HG02840 (cell line): ENCODE results near the gene TSC22D1.

Experiments used
- ATAC-seq: cut with Tn5 transposase; IDR thresholded peaks from one replicate; pipeline ENCODE4 v1.9.1; 2021; ENCODE audit warnings: mild to moderate bottlenecking, moderate library complexity, moderate number of reproducible peaks; ENCODE audit not compliant: unreplicated experiment, low FRiP score

The TSC22D1 gene

DNA sequence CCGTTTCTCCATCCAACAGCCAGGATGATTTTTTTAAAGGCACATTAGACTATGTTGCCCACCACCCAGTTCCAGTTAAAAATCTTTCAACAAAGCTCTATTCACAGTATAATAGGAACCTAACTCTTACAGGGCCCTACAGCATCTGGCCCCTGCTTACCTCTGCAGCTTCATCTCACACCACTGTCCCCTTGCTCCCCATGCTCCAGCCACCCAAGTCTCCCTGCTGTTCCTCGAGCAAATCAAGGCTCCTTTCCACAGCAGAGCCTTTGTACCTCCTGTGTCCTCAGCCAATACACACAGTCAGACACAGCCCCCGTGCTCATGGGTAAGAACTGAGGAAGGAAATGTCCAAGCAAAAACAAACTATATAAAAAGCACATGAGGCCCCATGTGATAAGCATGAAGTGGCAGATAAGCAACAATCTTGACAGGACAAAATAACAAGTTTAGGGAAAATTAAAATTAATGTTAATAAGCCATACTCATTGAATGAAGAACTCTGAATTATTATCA is 67.5 kb downstream of the TSC22D1 start:
- ATAC-seq: no peak

DNA sequence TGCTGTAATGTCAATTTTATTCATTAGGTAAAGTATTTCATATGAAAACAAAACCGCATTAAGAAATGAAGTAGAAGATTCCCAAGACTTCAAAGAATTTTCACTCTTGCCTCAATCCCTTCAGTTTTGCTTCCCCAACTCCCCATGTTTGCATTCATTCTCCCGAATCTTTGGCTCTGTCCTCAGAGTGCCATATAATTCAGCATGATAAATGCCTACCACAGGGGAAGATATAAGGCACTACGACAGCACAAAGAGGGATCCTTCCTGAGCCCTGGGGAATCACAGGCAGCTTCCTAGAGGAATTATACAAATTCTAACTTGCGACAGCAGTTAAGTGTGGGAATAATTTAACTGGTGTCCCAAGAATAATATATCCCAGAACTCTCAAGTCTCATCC is 68.5 kb downstream of the TSC22D1 start:
- no peak for ATAC-seq

DNA sequence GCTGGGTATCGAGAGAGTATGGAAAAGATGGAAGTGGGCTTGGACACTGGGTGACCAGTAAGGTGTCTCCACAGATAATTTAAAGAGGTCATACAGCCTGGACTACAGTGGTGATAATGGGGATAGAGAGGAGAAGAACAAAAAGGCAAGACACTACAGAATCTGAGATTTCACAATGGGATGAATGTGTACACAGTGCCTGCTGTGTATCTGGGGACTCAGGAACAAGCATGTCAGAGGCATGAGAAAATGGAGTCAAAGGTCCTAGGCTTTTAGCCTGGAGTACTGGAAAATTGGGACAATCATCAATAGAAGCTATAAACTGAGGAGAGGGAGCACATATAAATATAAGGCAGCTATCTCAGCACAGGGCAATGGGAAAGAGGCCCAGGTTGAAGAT is 69.4 kb downstream of the TSC22D1 start:
- ATAC-seq: no peak

DNA sequence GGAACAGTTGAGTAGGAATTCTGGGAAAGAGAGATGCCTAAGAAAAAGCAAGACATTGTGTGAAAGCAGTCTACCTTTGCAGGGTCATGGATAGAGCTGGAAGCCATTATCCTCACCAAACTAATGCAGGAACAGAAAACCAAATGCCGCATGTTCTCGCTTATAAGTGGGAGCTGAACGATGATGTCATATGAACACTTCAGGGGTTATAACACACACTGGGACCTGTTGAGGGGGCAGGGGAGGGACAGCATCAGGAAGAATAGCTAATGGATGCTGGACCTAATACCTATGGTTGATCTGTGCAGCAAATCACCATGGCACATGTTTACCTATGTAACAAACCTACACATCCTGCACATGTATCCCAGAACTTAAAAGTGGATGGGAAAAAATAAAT is 69.9 kb downstream of the TSC22D1 start:
- ATAC-seq: no peak

DNA sequence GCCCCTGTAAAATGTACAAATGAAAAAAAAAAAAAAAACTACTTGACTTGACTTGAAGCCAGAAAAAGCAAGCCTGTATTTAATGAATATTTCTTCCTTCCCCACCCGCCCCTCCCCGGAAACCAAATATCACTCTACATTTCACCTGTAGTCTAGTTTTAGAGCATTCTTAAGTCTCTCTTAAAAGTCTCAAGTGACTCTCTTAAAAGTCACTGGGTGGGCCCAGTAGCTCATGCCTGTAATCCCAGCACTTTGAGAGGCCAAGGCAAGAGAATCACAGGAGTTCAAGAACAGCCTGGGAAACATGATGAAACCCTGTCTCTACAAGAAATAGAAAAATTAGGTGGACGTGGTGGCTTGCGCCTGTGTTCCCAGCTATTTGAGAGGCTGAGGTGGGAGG is 72.0 kb downstream of the TSC22D1 start:
- no peak for ATAC-seq

DNA sequence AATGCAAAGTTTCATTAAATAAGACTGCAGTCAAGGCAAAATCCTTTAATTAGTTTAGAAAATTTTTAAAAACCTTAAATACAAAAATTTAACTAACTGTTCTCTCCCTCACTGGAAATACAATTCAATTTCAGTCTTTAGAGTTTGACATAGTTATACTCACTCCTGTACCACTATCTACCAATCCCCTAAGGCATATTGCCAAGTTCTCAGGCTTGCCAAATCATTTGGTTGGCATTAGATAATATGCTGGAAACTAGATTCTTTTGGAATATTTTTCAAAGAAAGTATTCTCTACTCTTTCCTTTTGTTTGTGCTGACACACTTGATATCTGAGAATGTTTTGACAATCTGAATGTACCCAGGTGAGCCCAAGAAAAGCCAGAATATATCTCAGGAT is 77.2 kb downstream of the TSC22D1 start:
- no peak for ATAC-seq

DNA sequence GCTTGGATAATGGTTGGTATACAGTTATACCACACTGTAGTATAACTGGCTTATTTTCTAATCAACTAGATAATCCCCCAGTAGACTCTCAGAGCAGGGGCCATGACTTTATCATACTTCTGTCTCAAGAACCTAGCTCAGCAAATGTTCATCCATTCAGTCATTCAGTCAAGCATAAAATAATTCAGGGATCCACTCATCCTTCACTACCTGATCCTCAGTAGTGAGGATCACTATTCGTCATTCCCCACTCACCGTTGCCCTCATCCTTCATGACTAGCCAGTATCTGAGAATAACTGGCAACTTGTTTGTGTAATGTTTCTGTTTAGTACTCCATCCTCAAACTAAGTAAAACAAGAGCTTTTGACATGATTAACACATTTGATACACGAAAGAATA is 77.6 kb downstream of the TSC22D1 start:
- no peak for ATAC-seq

DNA sequence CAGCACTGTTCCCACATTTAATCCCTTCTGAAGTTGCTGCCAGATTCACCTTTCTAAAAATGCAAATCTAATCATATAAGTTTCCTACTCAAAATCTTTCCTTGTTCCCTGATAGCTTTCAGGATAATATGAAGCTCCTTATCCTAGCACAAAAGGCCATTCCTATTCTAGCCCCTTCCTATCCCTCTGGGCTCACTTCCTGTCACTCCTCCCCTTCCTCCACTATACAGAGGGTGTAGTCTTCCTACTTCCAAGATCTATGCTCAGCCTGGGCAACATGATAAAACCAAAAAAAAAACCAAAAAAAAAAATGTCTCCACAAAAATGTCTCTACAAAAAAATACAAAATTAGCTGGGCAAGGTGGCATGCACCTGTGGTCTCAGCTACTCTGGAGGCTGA is 78.3 kb downstream of the TSC22D1 start:
- ATAC-seq: no peak

DNA sequence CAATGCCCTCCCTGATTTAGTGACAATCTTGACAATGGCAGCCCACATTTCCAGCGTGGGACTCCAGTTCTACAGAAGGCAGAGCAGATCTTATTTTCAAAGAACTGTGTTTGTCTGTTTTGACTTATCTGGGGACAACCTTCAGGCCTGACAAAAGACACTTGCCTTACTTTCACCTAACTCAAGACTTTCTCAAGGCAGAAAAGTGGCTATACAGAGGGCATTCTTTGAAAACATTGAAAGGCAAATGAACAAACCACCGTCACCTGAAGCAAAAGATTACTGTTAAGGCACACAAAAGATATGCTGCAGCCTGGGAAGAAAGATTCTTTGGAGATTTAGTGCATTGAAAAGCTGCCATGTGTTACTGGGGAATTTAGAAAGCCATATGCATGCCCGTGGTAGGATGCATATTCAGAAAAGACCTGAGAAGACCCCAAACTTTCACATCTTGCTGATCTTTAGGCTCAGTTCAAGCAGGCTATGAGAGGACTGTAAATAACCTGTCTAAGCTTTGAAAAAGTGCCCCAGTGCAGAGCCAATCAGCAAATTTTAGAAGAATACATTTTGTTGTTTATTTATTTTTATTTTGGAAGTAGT is 82.8 kb downstream of the TSC22D1 start:
- no peak for ATAC-seq

DNA sequence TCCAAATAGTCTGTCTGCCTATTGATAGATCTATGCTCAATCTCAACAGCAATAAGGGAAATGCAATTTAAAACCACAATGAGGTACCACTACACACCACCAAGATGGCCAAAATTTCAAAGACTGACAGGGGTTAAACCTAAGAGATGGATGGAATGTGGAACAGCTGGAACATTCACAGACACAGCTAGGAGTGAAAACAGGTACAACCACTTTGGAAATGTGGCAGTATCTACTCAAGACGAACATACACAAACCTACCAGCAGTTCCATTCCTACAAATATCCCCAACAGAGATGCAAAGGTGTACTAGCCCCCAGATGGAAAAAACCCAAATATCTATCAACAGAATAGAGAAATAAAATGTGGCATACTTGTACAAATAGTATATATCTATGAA is 86.4 kb downstream of the TSC22D1 start:
- no peak for ATAC-seq

DNA sequence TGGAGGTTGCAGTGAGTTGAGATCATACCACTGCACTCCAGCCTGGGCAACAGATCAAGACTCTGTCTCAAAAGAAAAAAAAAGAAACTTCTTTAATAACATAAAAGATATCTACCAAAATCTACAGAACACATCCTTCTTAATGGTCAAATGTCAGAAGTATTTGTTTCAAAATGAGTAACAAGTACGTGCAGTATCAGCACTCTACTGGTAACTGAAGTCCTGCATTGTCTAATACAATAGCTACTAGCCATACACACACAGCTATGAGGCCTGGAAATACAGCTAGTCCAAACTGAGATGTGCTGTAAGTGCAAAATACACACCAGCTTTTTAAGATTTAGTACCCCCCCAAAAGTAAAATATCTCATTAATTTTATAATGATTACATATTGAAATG is 88.1 kb downstream of the TSC22D1 start:
- ATAC-seq: no peak

DNA sequence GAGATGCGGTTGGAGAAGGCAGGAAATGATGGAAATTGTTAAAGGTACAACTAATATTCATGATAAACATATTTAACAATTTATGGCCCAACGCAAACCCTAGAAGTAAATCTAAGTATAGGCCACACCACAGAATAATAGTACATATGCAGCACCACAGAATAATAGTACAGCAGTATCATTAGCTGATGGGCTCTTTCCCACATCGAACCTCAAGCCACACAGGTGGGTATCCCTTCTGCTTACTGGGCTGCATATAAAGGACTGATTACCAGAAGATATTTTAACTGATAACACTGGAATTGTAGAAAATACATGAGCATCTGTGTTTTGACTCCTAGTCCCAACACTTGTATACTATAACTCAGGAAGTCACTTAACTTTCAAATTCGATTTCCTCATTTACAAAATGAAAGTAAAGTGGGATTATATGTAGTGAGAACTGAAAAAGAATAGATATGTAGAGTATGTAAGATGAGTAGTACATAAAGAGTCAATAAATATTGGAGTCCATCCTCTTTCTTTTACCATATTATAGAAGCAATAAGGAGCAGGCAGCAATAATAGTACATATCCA is 91.5 kb downstream of the TSC22D1 start:
- no peak for ATAC-seq

DNA sequence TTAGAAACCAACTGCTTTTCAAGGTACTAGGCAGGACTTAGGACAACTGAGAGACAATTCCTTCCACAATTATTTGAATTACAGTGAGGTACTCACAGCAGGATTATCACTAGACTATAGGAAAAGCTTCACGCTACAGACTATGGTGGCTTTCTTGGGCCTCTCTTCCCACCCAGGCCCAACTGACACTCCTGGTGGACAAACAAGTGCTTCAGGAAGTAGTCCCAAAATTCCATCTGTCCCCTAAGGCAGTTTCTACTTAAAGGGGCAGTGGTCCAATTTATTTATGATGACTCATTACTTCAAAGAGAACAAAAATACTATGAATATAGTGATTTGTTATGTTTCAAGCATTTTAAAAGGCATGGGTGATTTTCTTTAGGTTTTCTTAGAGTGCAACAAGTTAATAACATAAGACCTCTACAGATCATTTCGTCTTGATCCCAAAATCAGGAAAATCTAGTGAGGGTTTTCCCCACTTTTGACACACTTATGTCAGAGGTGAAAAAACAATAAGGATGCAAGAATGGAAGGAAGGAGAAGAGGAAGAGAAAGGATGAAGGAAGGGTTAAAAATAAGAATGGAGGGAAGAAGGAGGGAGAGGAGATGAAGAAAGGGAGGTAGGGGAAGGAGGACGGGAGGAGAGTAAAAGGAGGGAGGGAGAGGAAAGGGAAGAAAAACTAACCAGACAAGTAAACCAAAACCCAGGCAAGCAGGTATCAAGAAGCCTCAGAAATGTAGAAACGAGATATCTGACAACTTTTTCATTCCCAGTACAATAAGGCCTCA is 101.8 kb downstream of the TSC22D1 start:
- no peak for ATAC-seq

DNA sequence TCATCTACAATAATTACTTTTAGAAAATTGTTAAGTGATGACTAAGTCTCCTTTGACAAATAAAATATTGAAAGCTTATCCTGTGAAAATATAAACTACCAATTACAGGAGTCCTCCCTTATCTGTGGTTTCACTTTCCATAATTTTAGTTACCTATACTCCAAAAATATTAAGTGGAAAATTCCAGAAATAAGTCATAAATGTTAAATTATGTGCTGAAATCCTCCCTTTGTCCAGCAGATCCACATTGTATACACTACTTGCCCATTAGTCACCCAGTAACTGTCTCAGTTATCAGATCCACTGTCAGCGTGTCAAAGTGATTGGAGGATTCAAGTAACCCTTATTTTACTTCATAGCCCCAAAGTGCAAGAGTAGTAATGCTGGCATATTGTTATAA is 104.4 kb downstream of the TSC22D1 start:
- ATAC-seq: no peak

DNA sequence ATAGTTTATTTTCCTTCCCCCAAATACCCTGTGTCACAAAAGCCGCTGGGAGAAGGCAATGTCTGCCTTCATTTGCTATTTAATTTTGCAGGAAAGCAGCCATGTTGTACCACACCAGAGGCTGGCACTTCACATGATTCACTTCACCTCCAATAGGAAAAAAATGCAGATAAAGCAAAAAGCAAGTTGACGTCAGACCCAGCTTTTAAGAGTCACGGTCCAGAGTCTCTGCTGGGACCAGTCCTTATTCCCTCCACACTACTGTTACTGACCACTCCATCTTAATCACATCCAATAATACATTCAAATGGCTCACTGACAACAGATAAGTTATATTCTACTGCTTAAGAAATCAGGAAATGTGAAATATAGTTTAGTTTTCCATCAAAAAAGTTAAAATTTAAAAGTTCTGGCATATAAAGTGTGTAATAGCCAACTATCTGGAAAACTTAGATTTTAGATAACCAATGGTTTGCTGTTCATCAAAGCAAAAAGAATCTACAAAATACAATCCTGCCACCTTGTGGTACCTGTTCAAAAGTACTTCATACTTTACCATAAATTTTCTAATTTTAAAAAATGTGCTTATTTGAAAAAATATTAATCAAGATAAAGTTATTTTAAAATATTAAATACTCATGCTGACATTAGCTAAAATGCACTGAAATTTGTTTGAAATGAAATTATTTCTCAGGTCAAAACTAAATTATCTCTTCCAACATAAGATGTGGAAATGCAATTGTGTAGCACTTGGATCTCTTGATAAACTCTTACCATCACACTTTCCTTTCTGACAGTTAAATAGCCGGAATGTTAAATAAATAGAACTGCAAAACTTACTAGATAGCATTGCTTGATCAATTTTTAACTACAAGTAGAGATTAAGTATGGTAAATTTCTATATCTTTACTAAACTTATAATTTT is 105.2 kb downstream of the TSC22D1 start:
- ATAC-seq: no peak

DNA sequence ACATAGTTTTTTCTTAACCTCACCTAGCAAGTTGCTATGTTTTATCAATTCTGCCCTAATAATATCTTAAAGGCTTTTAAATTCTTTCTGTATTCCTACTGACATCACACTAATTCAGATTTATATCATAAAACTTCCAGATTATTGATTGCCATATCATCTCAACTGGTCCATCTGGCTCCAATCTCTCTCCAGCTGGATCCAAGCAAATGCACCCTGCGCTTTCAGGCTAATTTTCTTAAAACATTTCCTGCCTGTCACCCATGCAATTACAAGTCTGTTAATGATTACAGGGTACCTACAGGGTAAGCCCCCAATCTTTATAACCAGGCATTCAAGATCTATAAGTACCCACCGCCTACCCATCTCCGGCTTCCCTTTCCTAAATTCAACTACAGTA is 107.3 kb downstream of the TSC22D1 start:
- ATAC-seq: no peak

DNA sequence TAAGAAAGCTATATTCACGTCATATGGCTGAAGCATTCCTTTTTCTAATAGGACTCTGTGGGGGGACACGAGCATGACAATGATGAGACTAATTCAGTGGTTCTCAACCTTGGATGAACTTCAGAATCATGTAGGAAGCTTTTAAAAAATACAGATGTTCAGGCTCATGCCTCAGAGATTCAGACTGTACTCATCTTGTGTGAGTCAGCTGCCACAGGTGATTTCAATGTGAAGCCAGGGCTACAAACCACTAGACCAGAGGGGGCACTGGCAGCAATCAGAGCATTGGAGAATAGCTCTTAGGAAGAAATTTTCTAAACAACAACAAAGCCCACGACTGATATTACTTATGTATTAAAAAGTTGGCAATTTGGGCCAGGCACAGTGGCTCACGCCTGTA is 110.8 kb downstream of the TSC22D1 start:
- ATAC-seq: no peak

DNA sequence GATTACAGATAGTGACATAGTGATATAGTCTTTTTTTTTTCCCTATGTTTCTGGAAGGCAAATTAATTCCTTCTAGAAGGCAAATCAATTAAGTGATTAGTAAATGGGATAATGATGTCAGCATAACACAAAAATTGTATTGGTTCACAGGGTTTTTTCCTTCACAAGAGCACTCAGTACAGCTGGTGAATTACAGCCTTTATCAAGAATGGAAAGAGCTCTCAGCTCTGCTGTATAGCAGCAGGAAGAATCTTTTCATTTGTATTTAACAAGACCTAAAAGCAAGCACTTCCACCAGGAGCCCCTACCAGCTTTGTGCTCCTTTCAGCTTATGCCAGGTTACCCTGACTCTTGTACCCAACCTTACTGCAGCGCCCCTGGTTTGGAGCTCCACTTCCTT is 111.7 kb downstream of the TSC22D1 start:
- no peak for ATAC-seq

DNA sequence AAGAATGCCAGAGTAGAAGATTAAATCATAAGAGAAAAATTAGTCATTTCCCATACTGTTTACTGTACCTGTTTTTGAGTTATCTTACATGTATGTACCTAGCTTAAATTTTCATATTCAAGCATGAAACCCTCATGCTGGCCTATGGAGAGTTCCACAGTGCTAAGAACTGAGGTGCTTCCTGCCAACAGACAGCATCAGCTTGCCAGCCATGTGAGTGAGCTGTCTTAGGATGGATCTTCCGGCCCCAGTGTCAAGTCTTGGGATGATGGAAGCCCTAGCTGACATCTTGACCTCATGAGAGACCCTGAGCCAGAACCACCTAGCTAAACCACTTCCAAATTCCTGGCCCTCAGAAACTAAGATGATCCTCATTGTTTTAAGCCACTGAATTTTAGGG is 112.4 kb downstream of the TSC22D1 start:
- ATAC-seq: no peak

DNA sequence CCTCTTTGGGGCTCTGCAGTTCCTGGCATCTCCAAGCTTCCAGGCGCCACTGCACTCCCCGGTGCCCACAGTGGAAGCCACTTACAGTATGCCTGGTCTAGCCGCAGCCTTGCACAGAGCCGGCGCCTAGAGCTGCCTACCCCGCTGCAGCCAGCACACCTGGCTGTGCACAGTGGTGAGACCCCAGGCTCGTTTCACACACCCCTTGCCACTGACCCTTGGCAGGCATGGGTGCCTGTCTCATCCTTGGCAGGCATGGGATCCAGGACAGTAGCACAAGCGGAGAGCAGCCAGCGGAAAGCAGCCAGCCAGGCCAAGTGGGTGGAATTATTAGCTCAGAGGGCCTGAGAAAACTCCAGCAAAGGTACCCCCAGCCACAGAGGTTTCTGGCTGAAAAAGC is 116.5 kb downstream of the TSC22D1 start:
- no peak for ATAC-seq
